Sigmoid colon (tissue), 4 donors: ENCODE results near the gene CBFA2T3.

Source experiments
- EP300 ChIP-seq, 4 donors: sonication (generic); formaldehyde crosslinking; IDR thresholded peaks; one replicate each; pipeline ENCODE4 v1.6.1; 2017; ENCODE audit warnings: antibody characterized with exemption in 4 of 4
- TF ChIP-seq, protein P1 (sequence below), 4 experiments: fragments of 450-650 bp in 3 of 4; fragments of 200-600 bp in 1 of 4; IDR thresholded peaks; one replicate each; pipeline ENCODE4 v1.5.1; 2016 to 2019; ENCODE audit warnings: antibody characterized with exemption in 4 of 4, mild to moderate bottlenecking in 3 of 4, moderate library complexity in 2 of 4

DNA sequence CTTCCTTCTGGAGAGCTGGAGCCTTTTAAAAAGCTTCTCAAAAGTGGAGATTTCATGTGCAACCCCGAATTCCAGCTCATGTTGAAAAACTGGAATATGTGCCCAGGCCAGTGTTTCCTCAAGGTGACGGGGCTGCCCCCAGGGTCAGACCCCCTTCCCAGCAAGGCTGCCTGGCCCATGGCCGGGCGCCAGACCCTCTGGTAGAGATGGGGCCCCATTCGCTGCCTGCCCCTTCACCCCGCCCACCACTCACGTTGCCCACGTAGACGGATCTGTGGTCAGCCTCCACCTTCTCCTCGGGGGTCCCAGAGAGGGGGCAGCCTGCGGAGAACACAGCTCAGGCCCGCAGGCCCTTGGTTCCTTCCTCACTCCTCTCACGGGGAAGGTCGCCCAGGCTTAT, 111.7 kb downstream of the CBFA2T3 start:
- TF ChIP-seq, protein P1, sequence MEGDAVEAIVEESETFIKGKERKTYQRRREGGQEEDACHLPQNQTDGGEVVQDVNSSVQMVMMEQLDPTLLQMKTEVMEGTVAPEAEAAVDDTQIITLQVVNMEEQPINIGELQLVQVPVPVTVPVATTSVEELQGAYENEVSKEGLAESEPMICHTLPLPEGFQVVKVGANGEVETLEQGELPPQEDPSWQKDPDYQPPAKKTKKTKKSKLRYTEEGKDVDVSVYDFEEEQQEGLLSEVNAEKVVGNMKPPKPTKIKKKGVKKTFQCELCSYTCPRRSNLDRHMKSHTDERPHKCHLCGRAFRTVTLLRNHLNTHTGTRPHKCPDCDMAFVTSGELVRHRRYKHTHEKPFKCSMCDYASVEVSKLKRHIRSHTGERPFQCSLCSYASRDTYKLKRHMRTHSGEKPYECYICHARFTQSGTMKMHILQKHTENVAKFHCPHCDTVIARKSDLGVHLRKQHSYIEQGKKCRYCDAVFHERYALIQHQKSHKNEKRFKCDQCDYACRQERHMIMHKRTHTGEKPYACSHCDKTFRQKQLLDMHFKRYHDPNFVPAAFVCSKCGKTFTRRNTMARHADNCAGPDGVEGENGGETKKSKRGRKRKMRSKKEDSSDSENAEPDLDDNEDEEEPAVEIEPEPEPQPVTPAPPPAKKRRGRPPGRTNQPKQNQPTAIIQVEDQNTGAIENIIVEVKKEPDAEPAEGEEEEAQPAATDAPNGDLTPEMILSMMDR (IDR thresholded peaks at IDR 0.05) = no peak
- no peak for TF ChIP-seq EP300 (IDR thresholded peaks at IDR 0.05)
